Limb (tissue), 2 donors: ENCODE results near the gene AIFM2.
"Not testable (repeated sequence)": the region's sequence is repeated elsewhere in the genome, so short reads cannot be mapped to it uniquely, and the experiment has no call there.

Experiments
- DNase-seq, 2 donors: peaks; one replicate each; pipeline ENCODE4 v3.0.0-alpha.2; 2016; ENCODE audit errors: extremely low spot score in 2 of 2

Gene AIFM2

GRCh38 chr10:70132098-70133029 is at the start of gene AIFM2:
TSS of gene AIFM2 (minus strand) at chr10:70132825. CDS start at chr10:70124084, 8,741 bp downstream.
- peak; percentile 1 to 74 for DNase-seq

GRCh38 chr10:70179209-70179608 is 46.6 kb upstream of the AIFM2 start:
- DNase-seq, result not testable (repeated sequence)

DNA sequence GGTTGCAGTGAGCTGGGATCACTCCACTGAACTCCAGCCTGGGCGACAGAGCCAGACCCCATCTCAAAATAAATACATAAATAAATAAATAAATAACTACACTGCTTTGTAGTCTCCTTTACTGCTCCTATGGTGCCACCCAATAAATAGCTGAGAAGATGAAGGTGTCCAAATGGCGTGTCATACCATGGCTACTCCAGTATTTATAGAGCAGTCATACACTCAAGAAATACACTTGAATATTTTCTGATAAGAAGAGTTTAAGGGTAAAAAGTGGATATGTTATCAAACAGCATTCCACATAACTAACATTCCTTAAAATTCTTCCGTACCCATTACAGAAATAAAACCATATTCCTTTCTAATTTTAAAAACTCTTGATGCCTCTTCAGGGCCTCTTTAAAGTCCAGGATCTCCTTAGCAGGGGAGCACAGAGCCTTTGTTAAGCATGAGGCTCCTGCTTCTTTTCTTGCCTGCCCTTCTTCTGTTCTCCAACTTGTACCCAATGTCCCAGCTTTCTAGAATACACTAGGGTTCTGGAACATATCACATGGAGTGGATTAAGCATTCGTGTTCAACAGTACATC is 45.6 kb upstream of the AIFM2 start:
- no peak for DNase-seq

DNA sequence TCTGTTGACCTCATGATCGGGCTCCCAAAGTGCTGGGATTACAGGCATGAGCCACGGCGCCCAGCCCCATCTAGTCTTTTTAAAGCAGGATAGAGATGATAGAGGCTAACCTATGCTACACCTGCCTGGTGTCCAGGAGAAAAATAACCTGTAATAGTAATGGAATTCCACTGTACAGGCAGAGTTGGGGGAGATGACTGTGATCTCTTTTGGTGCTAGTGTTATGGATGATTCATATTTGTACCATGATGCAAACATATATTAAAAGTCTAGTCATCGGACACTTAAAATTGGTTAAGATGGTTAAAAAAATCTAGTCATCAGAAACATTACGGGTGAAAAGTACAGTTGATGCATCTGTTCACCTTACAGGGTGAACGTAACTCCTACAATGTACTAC is 43.8 kb upstream of the AIFM2 start:
- DNase-seq, result no peak

- no peak for DNase-seq
Observed at GRCh38 chr10:70175516-70175915, 42.9 kb upstream of the AIFM2 start.

- no peak for DNase-seq
Observed at GRCh38 chr10:70174058-70174741, 41.6 kb upstream of the AIFM2 start.

- no peak for DNase-seq
Observed at GRCh38 chr10:70169649-70170364, 37.2 kb upstream of the AIFM2 start.

GRCh38 chr10:70169011-70169410 is 36.4 kb upstream of the AIFM2 start:
- no peak for DNase-seq

- DNase-seq, result no peak
Observed at GRCh38 chr10:70167246-70167645, 34.6 kb upstream of the AIFM2 start.

DNA sequence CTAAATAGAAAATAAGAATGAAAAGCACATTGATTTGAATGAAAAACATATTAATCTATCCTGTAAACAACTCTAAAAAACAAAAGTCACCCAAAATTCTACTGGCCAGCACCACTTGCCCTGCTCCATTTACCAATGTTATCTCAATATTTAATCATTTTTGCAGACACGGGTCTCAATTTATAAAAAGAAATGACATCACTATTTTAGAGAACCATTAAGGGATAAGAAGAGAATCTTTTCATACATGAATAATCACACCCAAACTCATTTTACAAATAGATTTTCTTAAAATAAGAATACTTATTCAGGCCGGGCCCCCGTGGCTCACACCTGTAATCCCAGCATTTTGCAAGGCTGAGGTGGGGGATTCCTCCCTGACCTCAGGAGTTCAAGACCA is 33.8 kb upstream of the AIFM2 start:
- DNase-seq, result no peak

- DNase-seq, result no peak
Observed at GRCh38 chr10:70164163-70164562, 31.5 kb upstream of the AIFM2 start.

GRCh38 chr10:70163448-70163847 is 30.8 kb upstream of the AIFM2 start:
- no peak for DNase-seq

DNA sequence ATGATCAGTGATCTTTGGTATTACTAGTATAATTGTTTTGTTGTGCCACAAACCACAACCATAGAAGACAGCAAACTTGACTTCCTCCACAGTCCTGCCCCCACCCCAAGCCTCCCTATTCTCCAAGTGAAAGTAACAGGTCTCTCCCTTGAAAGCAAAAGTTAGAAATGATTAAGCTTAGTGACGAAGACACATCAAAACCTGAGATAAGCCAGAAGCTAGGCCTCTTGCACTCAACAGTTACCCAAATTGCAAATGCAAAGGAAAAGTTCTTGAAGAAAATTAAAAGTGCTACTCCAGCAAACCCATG is 30.2 kb upstream of the AIFM2 start:
- no peak for DNase-seq

- DNase-seq, result no peak
Observed at GRCh38 chr10:70162151-70162891, 29.7 kb upstream of the AIFM2 start.

- DNase-seq, result no peak
Observed at GRCh38 chr10:70160798-70161197, 28.2 kb upstream of the AIFM2 start.

DNA sequence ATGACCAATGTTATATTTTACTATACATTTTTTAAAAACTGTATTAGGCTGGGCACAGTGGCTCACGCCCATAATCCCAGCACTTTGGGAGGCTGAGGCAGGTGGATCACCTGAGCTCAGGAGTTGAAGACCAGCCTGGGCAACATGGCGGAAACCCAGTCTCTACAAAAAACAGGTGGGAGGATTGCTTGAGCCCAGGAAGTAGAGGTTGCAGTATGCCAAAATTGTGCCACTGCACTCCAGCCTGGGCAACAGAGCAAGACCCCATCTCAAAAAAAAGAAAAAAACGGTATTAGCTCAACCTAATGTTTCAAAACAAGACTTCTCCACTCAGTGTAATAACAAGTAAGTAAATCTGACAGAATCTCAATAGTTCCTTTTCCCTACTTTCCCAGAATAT is 26.7 kb upstream of the AIFM2 start:
- not testable (repeated sequence) for DNase-seq

DNA sequence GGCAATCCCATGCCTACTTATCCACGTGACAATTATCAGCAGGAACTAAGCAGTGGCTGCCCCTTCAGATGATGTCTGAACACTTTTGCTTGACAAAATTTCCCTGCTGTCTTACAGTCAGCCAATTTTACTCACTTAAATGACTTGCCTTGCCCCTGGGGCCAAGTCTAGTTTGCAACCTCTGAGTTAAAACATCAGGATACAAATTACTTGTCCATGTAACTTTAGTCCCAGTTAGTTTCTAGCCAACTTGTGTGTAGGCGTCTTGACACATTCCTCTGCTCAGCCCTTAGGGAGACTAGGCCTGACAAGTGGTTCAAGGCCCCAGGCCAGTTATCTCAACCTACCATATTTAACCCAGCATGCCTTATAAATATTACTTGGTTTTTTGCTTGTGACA is 25.5 kb upstream of the AIFM2 start:
- DNase-seq, result no peak

DNA sequence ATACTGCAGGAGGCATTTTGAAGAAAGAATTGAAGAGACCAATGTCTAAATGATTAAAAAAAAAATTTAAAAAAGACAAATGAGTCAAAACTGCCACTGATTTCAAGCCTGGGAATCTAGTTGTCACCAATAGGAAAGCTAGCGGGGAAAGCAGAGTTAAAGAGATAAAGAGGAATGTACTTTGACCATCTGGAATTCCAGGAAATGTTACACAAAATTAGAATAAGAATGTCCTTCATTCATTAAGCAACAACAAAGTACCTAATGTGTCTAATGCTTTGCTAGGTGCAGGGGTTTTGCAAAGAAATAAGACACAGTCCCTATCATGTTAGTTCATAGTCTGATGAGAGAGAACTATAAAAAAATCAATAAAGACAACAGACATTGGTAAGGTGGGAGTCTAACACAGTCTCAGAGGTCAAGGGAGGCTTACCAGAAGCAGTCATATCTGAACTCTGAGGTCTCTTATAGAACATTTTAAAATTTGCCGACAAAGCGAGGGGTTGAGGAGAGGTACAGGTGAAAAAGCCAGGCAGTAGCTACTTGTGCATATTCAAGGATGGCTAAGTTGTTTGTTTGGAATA is 22.7 kb upstream of the AIFM2 start:
- DNase-seq, result no peak

DNA sequence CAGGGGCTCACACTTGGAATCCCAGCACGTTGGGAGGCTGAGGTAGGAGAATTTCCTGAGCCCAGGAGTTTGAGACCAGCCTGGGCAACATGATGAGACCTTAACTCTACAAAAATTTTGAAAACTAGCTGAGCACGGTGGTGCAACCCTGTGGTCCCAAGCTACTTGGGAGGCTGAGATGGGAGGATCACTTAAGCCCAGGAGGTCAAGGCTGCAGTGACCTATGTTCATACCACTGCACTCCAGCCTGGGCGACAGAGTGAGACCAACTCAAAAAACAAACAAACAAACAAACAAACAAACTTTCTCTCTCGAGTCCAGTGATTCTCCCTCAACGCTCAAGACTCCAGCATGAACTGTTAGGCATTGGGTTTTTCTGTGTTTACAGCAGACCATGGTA is 15.9 kb upstream of the AIFM2 start:
- DNase-seq, result no peak

DNA sequence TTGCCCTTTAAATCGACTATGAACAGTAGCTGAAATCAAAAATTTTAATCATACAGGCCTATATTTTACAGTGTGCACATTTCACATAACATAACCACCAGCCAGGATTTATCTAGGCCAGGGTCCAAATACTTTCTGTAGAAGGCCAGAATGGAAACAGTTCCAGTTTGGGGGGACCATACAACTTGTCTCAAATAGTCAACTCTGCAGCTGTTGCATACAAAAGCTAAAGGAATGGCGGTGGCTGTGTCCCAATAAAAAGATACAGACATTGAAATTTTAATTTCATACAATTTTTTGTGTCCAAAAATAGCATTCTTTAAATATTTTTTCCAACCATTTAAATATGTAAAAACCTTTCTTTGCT is 14.6 kb upstream of the AIFM2 start:
- no peak for DNase-seq
